ENCODE measurements around the gene IFI35. TPM values are rescaled to one million over a fixed set of nuclear protein-coding genes. Genes with fewer than 3 reads are reported as not detected.

The IFI35 gene
- total RNA-seq, 4 donors from 2014 or later = 36.1 to 59.0 (median 37.9) TPM

DNA sequence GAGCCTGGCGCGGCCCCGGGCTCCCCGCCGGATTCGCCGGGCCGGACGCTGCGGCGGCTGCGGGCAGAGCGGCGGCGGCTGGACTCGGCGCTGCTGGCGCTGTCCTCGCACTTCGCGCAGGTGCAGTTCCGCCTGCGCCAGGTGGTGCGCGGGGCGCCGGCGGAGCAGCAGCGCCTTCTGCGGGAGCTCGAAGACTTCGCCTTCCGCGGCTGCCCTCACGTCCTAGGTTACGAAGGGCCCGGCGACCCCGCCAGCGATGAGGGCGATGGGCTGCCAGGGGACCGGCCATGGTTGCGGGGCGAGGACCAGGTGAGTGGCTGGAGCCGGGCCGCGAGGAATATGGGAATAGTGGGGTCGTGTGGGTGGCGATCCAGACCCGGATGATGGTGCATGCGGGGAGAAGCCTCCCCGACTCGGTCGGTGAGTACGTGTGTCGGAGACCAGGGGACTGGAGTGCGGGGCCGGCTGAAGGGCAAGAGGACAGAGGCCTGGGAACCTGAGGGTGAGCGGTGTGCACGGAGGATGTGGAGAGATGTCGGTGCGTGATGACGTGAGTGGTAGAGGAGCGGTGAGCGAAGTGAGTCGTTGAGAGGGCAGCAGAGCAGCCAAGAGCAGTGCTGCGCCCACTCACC lies 25.7 kb upstream of the IFI35 start:
- WGBS, 2 donors = 0 to 1% methylated on average over 15 to 36 of the region's 67 CpGs
- Histone ChIP-seq H3K4me1 (peaks cover 0 to 25% (median 17%) of the 10 kb centered on the region in 4 donors), H3K27ac (peak overlapping the region; percentile 2 to 86 (median 79))

DNA sequence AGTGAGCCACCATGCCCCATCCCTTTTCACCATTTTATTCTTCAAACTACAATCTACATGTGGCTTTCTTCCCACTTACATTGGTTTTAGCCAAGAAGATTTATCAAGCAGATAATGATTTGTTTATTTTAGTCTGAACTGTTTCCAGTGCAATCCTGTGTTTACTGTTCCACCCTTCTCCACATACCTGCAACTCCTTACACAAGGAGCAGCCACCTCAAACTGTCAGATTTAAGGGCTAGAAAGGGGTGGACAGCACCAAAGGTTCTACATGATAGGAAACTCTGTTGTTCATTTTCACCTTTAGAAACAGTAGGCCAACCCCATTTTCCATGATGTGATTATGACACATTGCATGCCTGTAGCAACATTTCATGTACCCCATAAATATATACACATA lies 24.3 kb upstream of the IFI35 start:
- peaks cover 0 to 15% (median 2%) of the 10 kb centered on the region in 3 donors for H3K36me3 ChIP-seq
- no peak for DNase-seq (ENCODE audit: low spot score in 2 of 2)
- peaks cover 0 to 28% (median 17%) of the 10 kb centered on the region in 4 donors for H3K4me1 ChIP-seq
- no peaks in the 10 kb centered on the region for H3K9me3 ChIP-seq
- no peak overlapping the region for H3K27ac ChIP-seq
- no peak overlapping the region for H3K4me3 ChIP-seq
- H3K27me3 ChIP-seq = no peaks in the 10 kb centered on the region
- no peak for TF ChIP-seq POLR2A (IDR thresholded peaks at IDR 0.05)
- no peak for TF ChIP-seq CTCF (IDR thresholded peaks at IDR 0.05)
- TF ChIP-seq EP300 (IDR thresholded peaks at IDR 0.05) = no peak

More for the DNA sequence above, 25.7 kb upstream of the IFI35 start:
- no peaks in the 10 kb centered on the region for H3K27me3 ChIP-seq
- peaks cover 0 to 6% (median 0%) of the 10 kb centered on the region in 3 donors for H3K36me3 ChIP-seq
- no peaks in the 10 kb centered on the region for H3K9me3 ChIP-seq
- DNase-seq (ENCODE audit: low spot score in 2 of 2) = no peak
- H3K4me3 ChIP-seq = peak overlapping the region; percentile 58 to 92 (median 82)
- TF ChIP-seq POLR2A (IDR thresholded peaks at IDR 0.05) (no peak), CTCF (IDR thresholded peaks at IDR 0.05) (peak in 1 of 5 experiments; percentile 17)

GRCh38 chr17:42985225-42985624 lies 21.4 kb upstream of the IFI35 start:
- WGBS, 2 donors = 0 to 53% methylated on average over 1 of the region's 1 CpG

GRCh38 chr17:42989141-42989540 lies 17.4 kb upstream of the IFI35 start:
- H3K27ac ChIP-seq = no peak overlapping the region
- TF ChIP-seq CTCF (IDR thresholded peaks at IDR 0.05) (no peak), POLR2A (IDR thresholded peaks at IDR 0.05) (no peak)
- H3K36me3 ChIP-seq = peaks cover 7 to 81% (median 33%) of the 10 kb centered on the region in 3 donors
- no peaks in the 10 kb centered on the region for H3K27me3 ChIP-seq
- H3K9me3 ChIP-seq = no peaks in the 10 kb centered on the region
- WGBS, 2 donors = 96% methylated on average over 5 of the region's 5 CpGs
- DNase-seq (ENCODE audit: low spot score in 2 of 2) = no peak
- peaks cover 0 to 3% (median 0%) of the 10 kb centered on the region in 4 donors for H3K4me1 ChIP-seq
- H3K4me3 ChIP-seq = no peak overlapping the region

More at GRCh38 chr17:42985225-42985624, 21.4 kb upstream of the IFI35 start:
- Histone ChIP-seq H3K4me3 (no peak overlapping the region), H3K36me3 (peaks cover 5 to 44% (median 20%) of the 10 kb centered on the region in 3 donors), H3K27me3 (no peaks in the 10 kb centered on the region), H3K27ac (peak overlapping the region in 1 of 4 donors; percentile 24), H3K9me3 (no peaks in the 10 kb centered on the region), H3K4me1 (peaks cover 0 to 19% (median 14%) of the 10 kb centered on the region in 4 donors)
- DNase-seq (ENCODE audit: low spot score in 2 of 2) = no peak
- no peak for TF ChIP-seq POLR2A (IDR thresholded peaks at IDR 0.05)
- TF ChIP-seq CTCF (IDR thresholded peaks at IDR 0.05) = no peak
- no peak for TF ChIP-seq EP300 (IDR thresholded peaks at IDR 0.05)

DNA sequence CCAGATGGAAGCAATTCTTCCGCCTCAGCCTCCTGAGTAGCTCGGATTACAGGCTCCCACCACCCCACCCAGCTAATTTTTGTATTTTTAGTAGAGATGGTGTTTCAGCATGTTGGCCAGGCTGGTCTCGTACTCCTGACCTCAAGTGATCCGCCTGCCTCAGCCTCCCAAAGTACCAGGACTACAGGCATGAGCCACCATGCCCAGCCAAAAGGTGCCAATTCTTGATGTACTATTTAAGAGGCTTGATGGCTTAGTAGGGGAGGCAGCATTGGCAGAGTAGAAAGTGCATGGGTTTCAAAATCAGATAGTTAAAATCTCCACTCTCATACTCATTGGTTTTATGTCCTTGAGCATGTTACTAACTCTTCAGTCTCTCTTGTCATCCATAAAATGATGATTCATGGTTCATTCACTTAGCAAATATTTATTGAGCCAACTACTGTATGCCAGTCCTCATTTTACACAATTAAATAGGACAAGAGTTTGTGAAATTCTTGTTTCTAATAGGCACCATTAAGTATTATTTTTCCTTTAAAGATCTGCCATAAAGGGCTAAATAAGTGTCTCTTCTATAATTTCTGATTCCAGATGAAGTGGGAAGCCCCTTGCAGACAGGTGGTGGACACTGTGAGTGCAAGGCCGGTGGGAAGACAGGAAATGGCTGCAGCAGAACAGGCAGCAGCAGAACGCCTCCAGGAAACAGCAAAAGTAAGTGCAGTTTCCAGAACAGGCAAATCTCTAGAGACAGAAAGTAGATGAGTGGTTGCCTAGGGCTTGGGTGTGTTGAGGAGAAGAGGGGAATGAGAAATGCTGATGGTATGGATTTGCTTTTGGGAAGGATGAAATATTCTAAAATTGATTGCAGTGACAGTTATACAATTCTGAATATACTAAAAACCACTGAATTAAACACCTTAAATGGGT lies 16.6 kb upstream of the IFI35 start:
- no peak overlapping the region for H3K27ac ChIP-seq
- H3K36me3 ChIP-seq = peaks cover 7 to 84% (median 33%) of the 10 kb centered on the region in 3 donors
- WGBS, 2 donors = 85 to 88% methylated on average over 6 of the region's 6 CpGs
- H3K27me3 ChIP-seq = no peaks in the 10 kb centered on the region
- H3K9me3 ChIP-seq = no peaks in the 10 kb centered on the region
- TF ChIP-seq POLR2A (IDR thresholded peaks at IDR 0.05) (no peak), CTCF (IDR thresholded peaks at IDR 0.05) (no peak), EP300 (IDR thresholded peaks at IDR 0.05) (no peak)
- DNase-seq (ENCODE audit: low spot score in 2 of 2) = no peak
- peaks cover 0 to 3% (median 0%) of the 10 kb centered on the region in 4 donors for H3K4me1 ChIP-seq
- H3K4me3 ChIP-seq = no peak overlapping the region
